ENCODE results near the gene ARPP21.
"Not testable (repeated sequence)": the region's sequence is repeated elsewhere in the genome, so short reads cannot be mapped to it uniquely, and the experiment has no call there.

Gene ARPP21

DNA sequence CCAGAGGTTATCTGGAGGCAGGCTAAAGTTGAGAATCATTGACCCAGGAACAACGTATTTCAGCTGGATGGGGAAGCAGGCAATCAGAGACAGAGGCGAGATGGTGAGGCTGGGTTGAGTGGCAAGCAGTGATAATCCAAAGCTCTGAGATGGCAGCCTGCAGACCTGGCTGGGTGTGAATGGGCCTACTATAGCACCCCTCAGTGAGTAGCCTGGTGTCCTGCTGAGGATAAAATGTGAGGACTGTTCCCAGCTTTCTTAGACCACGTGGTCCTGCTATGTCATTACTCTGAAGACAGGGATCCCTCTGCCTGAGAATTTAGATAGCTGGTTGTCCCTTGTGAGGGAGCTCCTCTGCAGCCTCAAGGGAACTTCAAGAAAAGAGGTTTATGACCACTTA, 141.5 kb downstream of the ARPP21 start:
- DNase-seq (ENCODE audit: low read depth in 2 of 2) = no peak

DNA sequence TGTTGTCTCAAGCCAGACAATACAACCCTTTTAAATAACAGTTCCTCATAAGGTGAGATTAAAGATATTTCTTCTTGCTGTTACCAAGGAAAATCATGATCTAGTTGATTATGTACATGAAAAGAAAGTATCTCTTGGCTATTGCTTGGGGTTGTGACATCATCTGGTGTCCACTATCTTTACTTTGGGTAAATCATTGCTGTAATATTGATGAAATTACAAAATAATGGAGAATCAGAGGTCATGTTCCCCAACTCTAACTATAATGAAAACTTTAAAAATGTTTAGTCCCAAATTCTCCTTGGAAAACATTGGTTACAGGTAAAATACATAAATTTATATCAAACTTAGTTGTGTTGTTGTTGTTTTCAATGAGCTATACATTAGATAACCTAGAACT, 142.2 kb downstream of the ARPP21 start:
- DNase-seq (ENCODE audit: low read depth in 2 of 2) = no peak

GRCh38 chr3:35782355-35782754, 143.0 kb downstream of the ARPP21 start:
- no peak for DNase-seq (ENCODE audit: low read depth in 2 of 2)

DNA sequence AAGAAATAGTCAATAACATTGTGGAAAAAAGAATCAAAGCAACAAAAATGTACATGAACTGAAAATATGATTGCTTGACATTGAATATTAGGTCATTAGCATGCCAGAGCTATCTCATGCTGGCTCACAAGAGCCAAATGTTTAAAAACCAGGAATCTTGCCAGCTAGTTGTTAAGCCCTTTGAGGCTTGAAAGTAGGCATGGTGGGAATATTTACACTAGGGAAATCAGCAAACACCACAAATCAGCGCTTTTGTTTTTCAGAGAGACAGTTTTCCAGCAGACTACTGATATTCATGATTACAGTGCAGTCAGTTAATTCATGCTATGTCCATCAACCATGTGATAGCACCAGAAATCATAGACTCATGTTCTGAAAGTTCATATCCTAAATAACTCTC, 144.8 kb downstream of the ARPP21 start:
- no peak for DNase-seq (ENCODE audit: low read depth in 2 of 2)

- DNase-seq (ENCODE audit: low read depth in 2 of 2) = no peak
Observed at GRCh38 chr3:35785234-35785888, 146.0 kb downstream of the ARPP21 start.

- no peak for DNase-seq (ENCODE audit: low read depth in 2 of 2)
Observed at GRCh38 chr3:35787936-35788335, 148.6 kb downstream of the ARPP21 start.

DNA sequence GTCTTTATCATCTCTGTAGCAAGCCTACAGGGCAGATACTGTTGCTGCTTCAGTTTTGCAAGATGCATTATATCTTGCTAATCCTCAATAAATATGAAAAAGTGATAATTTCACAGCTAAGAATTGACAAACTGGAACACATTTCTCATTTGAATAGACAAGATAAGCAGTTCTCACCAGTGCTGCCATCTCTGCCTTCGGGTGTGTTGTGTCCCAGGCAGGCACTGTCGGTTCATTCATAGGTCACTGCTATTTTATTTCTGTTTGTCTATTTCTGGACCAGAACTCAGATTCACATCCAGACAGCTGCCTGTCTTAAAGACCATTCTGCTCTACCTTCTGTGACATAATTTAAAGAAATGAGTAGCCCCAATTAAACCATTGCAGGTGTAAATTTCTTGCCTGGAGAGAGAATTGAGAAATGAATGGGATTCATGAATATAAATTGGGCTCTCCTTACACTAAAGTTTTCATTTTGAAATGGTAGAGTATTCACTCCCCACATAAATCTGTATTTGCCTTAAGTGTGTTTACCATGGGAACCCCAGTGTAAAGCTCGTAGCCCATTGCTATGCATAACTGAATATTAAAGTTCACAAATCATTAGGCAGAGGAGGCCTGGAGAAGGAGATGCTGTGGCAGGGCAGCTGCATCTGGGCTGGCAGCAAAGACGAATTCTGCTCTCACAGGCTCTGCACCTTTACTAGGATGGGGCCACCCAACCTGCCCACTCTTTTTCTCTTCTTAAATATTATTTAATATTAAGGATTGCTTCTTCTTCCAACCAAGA, 149.9 kb downstream of the ARPP21 start:
- DNase-seq (ENCODE audit: low read depth in 2 of 2) = no peak

DNA sequence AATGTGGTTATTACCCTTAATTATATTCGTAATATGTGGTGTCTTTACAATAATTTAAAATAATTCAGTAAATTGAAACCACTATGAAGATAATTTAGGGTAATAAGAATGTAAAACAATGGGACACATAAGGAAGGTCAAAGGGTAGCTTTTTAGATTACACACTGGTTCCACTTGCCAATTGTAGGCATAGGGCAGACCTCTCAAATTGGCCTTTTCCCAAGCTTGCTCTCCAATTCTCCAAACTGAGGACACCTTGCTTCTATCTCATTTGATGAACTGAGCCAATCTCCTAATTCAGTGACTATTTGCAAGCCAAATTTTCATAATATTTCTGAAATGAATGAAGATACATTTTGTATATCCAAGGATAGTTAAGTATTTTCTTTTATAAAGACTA, 151.4 kb downstream of the ARPP21 start:
- no peak for DNase-seq (ENCODE audit: low read depth in 2 of 2)

DNA sequence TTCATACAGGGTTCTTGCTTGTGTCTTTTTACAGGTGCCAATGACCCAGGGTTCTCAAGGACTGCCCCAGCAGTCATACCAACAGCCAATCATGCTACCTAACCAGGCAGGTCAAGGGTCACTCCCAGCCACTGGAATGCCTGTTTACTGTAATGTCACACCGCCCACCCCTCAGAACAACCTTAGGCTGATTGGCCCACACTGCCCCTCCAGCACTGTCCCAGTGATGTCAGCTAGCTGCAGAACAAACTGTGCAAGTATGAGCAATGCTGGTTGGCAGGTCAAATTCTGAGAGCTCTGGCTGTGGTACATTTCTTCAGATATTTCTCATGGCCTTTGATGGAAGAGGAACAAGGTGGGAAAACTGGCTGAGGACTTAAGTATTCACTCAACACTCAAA, 154.3 kb downstream of the ARPP21 start:
- DNase-seq (ENCODE audit: low read depth in 2 of 2) = no peak

DNA sequence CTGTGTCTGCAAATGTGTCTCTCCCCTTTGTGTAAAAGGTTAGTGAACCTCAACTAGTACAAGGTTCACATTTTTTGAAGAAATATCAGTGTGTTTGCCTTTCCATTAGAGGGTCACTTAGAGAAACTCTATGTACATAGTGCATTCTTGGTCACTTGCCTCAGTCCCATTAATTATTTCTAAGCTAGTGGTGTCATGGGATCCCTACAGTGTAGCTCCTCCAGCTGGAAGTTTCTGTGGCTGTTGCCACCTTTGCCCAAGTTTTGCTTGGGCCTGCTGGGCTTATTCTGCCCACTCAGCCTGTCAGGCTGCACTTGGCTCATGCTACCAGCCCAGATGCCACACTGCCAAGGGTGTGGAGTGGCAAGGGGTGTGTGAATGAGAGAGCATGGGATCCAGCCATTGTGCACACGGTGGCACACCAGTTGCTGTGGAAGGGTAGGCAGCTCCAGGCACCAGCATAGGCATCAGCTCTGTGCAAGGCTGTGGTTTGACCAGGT, 161.7 kb downstream of the ARPP21 start:
- no peak for DNase-seq (ENCODE audit: low read depth in 2 of 2)

- DNase-seq (ENCODE audit: low read depth in 2 of 2) = no peak
Observed at GRCh38 chr3:35814531-35814930, 175.2 kb downstream of the ARPP21 start.

GRCh38 chr3:35815796-35816195, 176.5 kb downstream of the ARPP21 start:
- not testable (repeated sequence) for DNase-seq (ENCODE audit: low read depth in 2 of 2)

GRCh38 chr3:35817216-35817615, 177.9 kb downstream of the ARPP21 start:
- DNase-seq (ENCODE audit: low read depth in 2 of 2) = no peak

DNA sequence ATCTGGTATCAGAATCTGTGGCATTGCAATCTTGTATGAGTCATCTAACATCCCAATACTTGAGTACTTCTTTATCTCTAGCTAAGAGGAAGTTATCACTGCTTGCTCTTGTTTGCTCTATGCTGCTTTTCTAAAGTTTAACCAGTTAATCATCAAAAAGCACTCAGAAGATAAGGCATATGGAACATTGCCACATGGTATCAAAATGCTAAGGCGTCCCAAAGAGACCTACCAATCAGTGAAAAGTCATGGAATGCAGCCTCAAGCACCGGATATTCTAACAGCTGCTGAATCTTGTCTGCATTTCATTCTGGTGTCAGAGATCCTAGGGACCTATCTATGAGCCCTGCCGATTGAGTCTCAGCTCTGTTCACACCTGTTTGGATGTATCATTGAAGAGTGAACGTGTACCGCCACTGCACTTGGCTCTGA, 192.8 kb downstream of the ARPP21 start:
- DNase-seq (ENCODE audit: low read depth in 2 of 2) = no peak
